H9 (cell line): Measurements from ENCODE around the gene POU6F2. TPM values are rescaled to one million over a fixed set of nuclear protein-coding genes. Genes with fewer than 3 reads are reported as not detected.

Experiments
- DNase-seq: peaks from one replicate; pipeline ENCODE4 v3.0.0-alpha.2; 2017
- H2AFZ ChIP-seq: one replicate; pipeline ENCODE4 v1.6.1; 2013; ENCODE audit warnings: mild to moderate bottlenecking, low read length, control low read depth, moderate library complexity
- H2AK5ac ChIP-seq: 2 replicates; pipeline ENCODE4 v1.6.1; 2013; ENCODE audit warnings: low read length, control low read depth, mixed read lengths; ENCODE audit not compliant: insufficient read length
- H2BK120ac ChIP-seq: one replicate; pipeline ENCODE4 v1.6.1; 2013; ENCODE audit warnings: low read depth, mild to moderate bottlenecking, low read length, control low read depth, inconsistent platforms; ENCODE audit not compliant: poor library complexity, severe bottlenecking
- H2BK12ac ChIP-seq: 2 replicates; pipeline ENCODE4 v1.6.1; 2013; ENCODE audit warnings: low read length, control low read depth, mixed read lengths, low read depth; ENCODE audit not compliant: insufficient read length
- H2BK15ac ChIP-seq: 2 replicates; pipeline ENCODE4 v1.6.1; 2013; ENCODE audit warnings: low read depth, low read length, control low read depth
- H2BK20ac ChIP-seq: one replicate; pipeline ENCODE4 v1.6.1; 2013; ENCODE audit warnings: low read depth, mild to moderate bottlenecking, low read length, control low read depth, inconsistent platforms; ENCODE audit not compliant: poor library complexity, severe bottlenecking
- H2BK5ac ChIP-seq: 2 replicates; pipeline ENCODE4 v1.6.1; 2013; ENCODE audit warnings: low read length, control low read depth, mixed read lengths; ENCODE audit not compliant: insufficient read length
- H3K14ac ChIP-seq: 2 replicates; pipeline ENCODE4 v1.6.1; 2013; ENCODE audit warnings: low read length, control low read depth; ENCODE audit not compliant: insufficient read depth
- H3K18ac ChIP-seq: 2 replicates; pipeline ENCODE4 v1.6.1; 2013; ENCODE audit warnings: low read depth, mild to moderate bottlenecking, mixed read lengths, low read length, control low read depth; ENCODE audit not compliant: insufficient read length
- H3K23ac ChIP-seq: 2 replicates; pipeline ENCODE4 v1.6.1; 2013; ENCODE audit warnings: low read length, control low read depth, mixed read lengths, low read depth; ENCODE audit not compliant: insufficient read length
- H3K23me2 ChIP-seq: 2 replicates; pipeline ENCODE4 v1.6.1; 2013; ENCODE audit warnings: low read depth, mild to moderate bottlenecking, mixed read lengths, low read length, control low read depth; ENCODE audit not compliant: insufficient read length, poor library complexity, severe bottlenecking
- H3K27ac ChIP-seq: 2 replicates; pipeline ENCODE4 v1.5.1; 2013; ENCODE audit warnings: low read length, control low read depth, mixed read lengths, low read depth; ENCODE audit not compliant: insufficient read length
- H3K27me3 ChIP-seq: 2 replicates; pipeline ENCODE4 v1.6.1; 2013; ENCODE audit warnings: low read length, control low read depth, inconsistent platforms; ENCODE audit not compliant: insufficient read depth
- H3K4ac ChIP-seq: 2 replicates; pipeline ENCODE4 v1.6.1; 2013; ENCODE audit warnings: low read depth, mild to moderate bottlenecking, control low read depth, inconsistent platforms, low read length, moderate library complexity
- H3K4me1 ChIP-seq: 2 replicates; pipeline ENCODE4 v1.6.1; 2013; ENCODE audit warnings: low read length, control low read depth, inconsistent platforms; ENCODE audit not compliant: insufficient read depth
- H3K4me2 ChIP-seq: 2 replicates; pipeline ENCODE4 v1.6.1; 2013; ENCODE audit warnings: low read length, control low read depth, mixed read lengths; ENCODE audit not compliant: insufficient read length, insufficient read depth
- H3K56ac ChIP-seq: 2 replicates; pipeline ENCODE4 v1.6.1; 2013; ENCODE audit warnings: low read depth, mild to moderate bottlenecking, mixed read lengths, low read length, control low read depth; ENCODE audit not compliant: insufficient read length
- H3K79me1 ChIP-seq: 2 replicates; pipeline ENCODE4 v1.6.1; 2013; ENCODE audit warnings: low read depth, mild to moderate bottlenecking, moderate library complexity, low read length, control low read depth, inconsistent platforms; ENCODE audit not compliant: insufficient read depth, poor library complexity, severe bottlenecking
- H3K79me2 ChIP-seq: 2 replicates; pipeline ENCODE4 v1.6.1; 2013; ENCODE audit warnings: low read length, control low read depth, inconsistent platforms; ENCODE audit not compliant: insufficient read depth
- H3K9ac ChIP-seq: 2 replicates; pipeline ENCODE4 v1.6.1; 2013; ENCODE audit warnings: low read length, control low read depth, mixed read lengths; ENCODE audit not compliant: insufficient read length; ENCODE audit errors: extremely low read depth
- H3K9me3 ChIP-seq: one replicate; pipeline ENCODE4 v1.6.1; 2013; ENCODE audit warnings: low read depth, low read length, inconsistent platforms; ENCODE audit not compliant: control insufficient read depth
- H3T11ph ChIP-seq: one replicate; pipeline ENCODE4 v1.6.1; 2013; ENCODE audit warnings: mild to moderate bottlenecking, low read length, control low read depth, inconsistent platforms
- H4K20me1 ChIP-seq: one replicate; pipeline ENCODE4 v1.6.1; 2013; ENCODE audit not compliant: control insufficient read depth, insufficient read length, insufficient read depth
- H4K5ac ChIP-seq: 2 replicates; pipeline ENCODE4 v1.6.1; 2013; ENCODE audit warnings: low read depth, mild to moderate bottlenecking, mixed read lengths, low read length, control low read depth; ENCODE audit not compliant: insufficient read length
- H4K8ac ChIP-seq: replicated peaks from 2 replicates; pipeline ENCODE4 v1.6.1; 2013; ENCODE audit warnings: low read length, control low read depth, mixed read lengths, low read depth; ENCODE audit not compliant: insufficient read length
- H4K91ac ChIP-seq: 2 replicates; pipeline ENCODE4 v1.6.1; 2013; ENCODE audit warnings: low read depth, mild to moderate bottlenecking, moderate library complexity, mixed read lengths, low read length, control low read depth; ENCODE audit not compliant: insufficient read length
- H3K27ac Mint-ChIP-seq, 3 experiments: 2 replicates in 2 of 3; 3 replicates in 1 of 3; pipeline ENCODE4 v1.8.0; 2020 to 2021; ENCODE audit warnings: mixed read lengths in 3 of 3, mild to moderate bottlenecking in 1 of 3, moderate library complexity in 1 of 3
- H3K27me3 Mint-ChIP-seq: 2 replicates; pipeline ENCODE4 v1.8.0; 2021; ENCODE audit warnings: low read depth, mild to moderate bottlenecking, moderate library complexity, mixed read lengths
- H3K36me3 Mint-ChIP-seq, 3 experiments: 2 replicates in 2 of 3; 3 replicates in 1 of 3; pipeline ENCODE4 v1.8.0; 2020 to 2021; ENCODE audit warnings: low read depth in 3 of 3, mixed read lengths in 3 of 3; ENCODE audit not compliant: insufficient read depth in 1 of 3
- H3K4me1 Mint-ChIP-seq, 2 experiments: 2 replicates each; pipeline ENCODE4 v1.8.0; 2020; ENCODE audit warnings: mixed read lengths in 2 of 2
- H3K4me3 Mint-ChIP-seq, 2 experiments: 2 replicates in 1 of 2; 3 replicates in 1 of 2; pipeline ENCODE4 v1.8.0; 2020 to 2021; ENCODE audit warnings: mild to moderate bottlenecking in 2 of 2, mixed read lengths in 2 of 2, moderate library complexity in 1 of 2
- H3K9me3 Mint-ChIP-seq, 2 experiments: 2 replicates in 1 of 2; 3 replicates in 1 of 2; pipeline ENCODE4 v1.8.0; 2020; ENCODE audit warnings: mild to moderate bottlenecking in 2 of 2, mixed read lengths in 2 of 2, moderate library complexity in 1 of 2
- WGBS: extraction: QIAGEN DNeasy Blood & Tissue Kit; methylation state at CpG from one replicate; pipeline ENCODE4 v1.1.7; 2013; ENCODE audit warnings: missing lambda C conversion rate, low lambda C conversion rate, mixed read lengths; ENCODE audit not compliant: insufficient read length; ENCODE audit errors: extremely low coverage; 5-methylcytosine and 5-hydroxymethylcytosine counted together
- total RNA-seq: library from RNA; stranded (reverse); gene quantifications from 2 replicates; pipeline ENCODE4 v1.2.1, GENCODE V29; 2021
- TF ChIP-seq, protein P1 (sequence below): fragments of 200-600 bp; sonication (generic); conservative IDR thresholded peaks from 3 replicates; pipeline ENCODE4 v1.8.0; 2021; ENCODE audit warnings: antibody characterized with exemption, mild to moderate bottlenecking

Gene POU6F2
- total RNA-seq, 1 experiment from 2014 or later = 1.9 TPM

DNA sequence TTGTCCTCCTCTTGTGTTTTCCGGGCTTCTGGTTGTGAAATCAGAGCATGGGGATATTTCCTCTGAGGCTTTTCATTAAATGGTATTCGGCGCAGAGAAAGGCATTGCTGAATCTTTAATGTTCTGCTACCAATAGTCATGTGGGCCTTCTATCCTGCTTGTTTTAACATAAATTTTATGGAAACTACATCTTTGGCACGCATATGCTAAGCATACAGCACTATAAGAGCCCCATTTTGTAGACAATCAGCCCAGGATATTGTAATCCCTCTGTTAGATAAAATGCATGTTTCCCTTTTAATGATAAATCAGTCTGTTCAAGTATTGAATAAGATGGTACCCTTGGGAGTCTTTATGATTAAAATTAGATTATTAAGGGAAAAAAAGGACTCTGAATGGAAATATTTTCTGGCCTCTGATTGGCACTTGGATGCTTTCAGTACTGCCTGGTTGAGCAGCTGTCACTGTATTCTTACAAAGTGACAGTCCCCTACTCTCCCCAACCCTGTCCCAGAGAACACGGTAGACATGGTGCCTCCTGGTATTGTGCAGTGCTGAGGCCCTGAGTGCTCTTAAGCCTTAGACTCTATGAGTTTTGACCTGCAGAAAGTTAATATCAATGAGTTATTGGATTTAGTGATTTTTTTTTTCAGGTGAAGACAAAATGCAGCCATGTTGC, 256.3 kb downstream of the POU6F2 start:
- Histone ChIP-seq H2BK15ac (no peak overlapping the region), H3K9me3 (no peaks in the 10 kb centered on the region), H4K8ac (no peak overlapping the region), H3T11ph (no peak overlapping the region), H2AFZ (no peak overlapping the region), H3K79me2 (no peaks in the 10 kb centered on the region), H2BK5ac (no peak overlapping the region), H3K14ac (no peak overlapping the region), H3K79me1 (no peaks in the 10 kb centered on the region), H2AK5ac (no peak overlapping the region), H3K18ac (no peak overlapping the region), H3K4me2 (no peak overlapping the region), H3K23me2 (no peaks in the 10 kb centered on the region), H3K4ac (no peak overlapping the region), H3K9ac (no peak overlapping the region), H3K23ac (no peak overlapping the region), H4K20me1 (no peaks in the 10 kb centered on the region), H3K4me1 (peaks cover 2% of the 10 kb centered on the region; the same call in 1 of the 2 replicates), H4K5ac (no peak overlapping the region), H3K27me3 (no peaks in the 10 kb centered on the region), H2BK12ac (no peak overlapping the region), H2BK120ac (no peak overlapping the region), H3K56ac (no peak overlapping the region), H4K91ac (no peak overlapping the region), H3K27ac (no peak overlapping the region), H2BK20ac (no peak overlapping the region)
- TF ChIP-seq, protein P1, sequence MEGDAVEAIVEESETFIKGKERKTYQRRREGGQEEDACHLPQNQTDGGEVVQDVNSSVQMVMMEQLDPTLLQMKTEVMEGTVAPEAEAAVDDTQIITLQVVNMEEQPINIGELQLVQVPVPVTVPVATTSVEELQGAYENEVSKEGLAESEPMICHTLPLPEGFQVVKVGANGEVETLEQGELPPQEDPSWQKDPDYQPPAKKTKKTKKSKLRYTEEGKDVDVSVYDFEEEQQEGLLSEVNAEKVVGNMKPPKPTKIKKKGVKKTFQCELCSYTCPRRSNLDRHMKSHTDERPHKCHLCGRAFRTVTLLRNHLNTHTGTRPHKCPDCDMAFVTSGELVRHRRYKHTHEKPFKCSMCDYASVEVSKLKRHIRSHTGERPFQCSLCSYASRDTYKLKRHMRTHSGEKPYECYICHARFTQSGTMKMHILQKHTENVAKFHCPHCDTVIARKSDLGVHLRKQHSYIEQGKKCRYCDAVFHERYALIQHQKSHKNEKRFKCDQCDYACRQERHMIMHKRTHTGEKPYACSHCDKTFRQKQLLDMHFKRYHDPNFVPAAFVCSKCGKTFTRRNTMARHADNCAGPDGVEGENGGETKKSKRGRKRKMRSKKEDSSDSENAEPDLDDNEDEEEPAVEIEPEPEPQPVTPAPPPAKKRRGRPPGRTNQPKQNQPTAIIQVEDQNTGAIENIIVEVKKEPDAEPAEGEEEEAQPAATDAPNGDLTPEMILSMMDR = no peak
- Mint-ChIP-seq H3K27me3 (no peaks in the 10 kb centered on the region), H3K4me3 (no peak overlapping the region), H3K9me3 (no peaks in the 10 kb centered on the region; a peak in 1 of 5 replicates), H3K27ac (no peak overlapping the region), H3K4me1 (peaks cover 17% of the 10 kb centered on the region in 2 experiments), H3K36me3 (no peaks in the 10 kb centered on the region)
- WGBS = no CpG with 5 or more reads among the region's 5 CpGs
- no peak for DNase-seq
